ENCODE data around the gene SLC24A3. TPM values are rescaled to one million over a fixed set of nuclear protein-coding genes. Genes with fewer than 3 reads are reported as not detected.
A peak's percentile ranks its signal among the peaks of the same experiment; 100 is the strongest.

Gene SLC24A3
- total and polyA plus RNA-seq, 4 donors = 1.9 to 8.4 (median 5.8) TPM

DNA sequence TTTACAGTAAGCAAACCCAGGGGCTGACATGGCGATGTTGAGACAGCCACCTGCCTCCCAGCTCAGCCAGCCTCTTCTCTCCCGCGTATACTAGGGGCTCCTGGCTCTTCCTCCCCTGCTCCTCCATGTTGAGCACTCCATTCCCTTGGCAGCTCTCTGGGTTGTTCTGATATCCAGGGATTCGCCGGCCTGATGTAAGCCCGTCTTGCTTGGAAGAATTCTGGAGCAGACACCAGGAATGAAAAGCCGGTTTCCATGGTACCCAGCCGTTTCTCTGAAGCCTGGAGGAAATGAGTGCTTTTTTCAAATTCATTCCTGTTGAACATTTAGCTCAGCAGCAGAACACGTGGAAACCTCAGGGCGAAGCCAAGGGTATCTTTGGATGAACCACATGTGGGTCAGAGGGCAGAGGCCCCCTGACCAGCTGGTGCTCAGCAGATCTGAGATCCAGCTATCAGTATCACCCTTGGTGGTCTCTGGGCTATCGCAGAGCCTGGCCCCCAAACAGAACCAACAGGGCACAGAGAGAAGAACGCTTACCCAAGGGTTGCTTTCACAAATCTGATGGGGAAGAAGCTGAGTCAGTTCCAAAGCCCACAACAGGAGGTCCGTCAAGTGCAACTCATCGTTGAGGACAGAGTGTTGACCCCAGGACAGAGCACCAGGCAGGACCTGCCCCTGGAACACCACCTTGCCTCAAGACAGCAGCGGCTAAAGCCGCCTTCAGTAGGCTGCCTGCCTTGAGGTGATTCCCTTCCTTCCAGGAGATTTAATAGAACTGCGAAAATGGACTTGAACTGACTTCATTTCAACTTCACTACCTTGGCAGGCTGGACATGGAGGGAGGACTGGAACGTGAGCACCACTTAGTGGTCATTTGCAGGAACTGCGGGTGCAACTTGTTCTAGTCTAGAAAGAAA, 449.5 kb downstream of the SLC24A3 start:
- no peak overlapping the region for H3K27ac ChIP-seq (ENCODE audit: low read depth in 1 of 2, low read length in 1 of 2)
- peaks cover 0 to 9% (median 5%) of the 10 kb centered on the region in 5 donors for H3K4me1 ChIP-seq (ENCODE audit: control insufficient read depth in 5 of 5, insufficient read depth in 5 of 5, low read length in 5 of 5)
- DNase-seq = peak; percentile 76 to 90 (median 83)
- H3K9ac ChIP-seq (ENCODE audit: insufficient read depth in 1 of 2, low read length in 2 of 2) = no peak overlapping the region
- WGBS, 2 donors = 47 to 59% methylated on average over 19 of the region's 19 CpGs
- TF ChIP-seq, protein P1, sequence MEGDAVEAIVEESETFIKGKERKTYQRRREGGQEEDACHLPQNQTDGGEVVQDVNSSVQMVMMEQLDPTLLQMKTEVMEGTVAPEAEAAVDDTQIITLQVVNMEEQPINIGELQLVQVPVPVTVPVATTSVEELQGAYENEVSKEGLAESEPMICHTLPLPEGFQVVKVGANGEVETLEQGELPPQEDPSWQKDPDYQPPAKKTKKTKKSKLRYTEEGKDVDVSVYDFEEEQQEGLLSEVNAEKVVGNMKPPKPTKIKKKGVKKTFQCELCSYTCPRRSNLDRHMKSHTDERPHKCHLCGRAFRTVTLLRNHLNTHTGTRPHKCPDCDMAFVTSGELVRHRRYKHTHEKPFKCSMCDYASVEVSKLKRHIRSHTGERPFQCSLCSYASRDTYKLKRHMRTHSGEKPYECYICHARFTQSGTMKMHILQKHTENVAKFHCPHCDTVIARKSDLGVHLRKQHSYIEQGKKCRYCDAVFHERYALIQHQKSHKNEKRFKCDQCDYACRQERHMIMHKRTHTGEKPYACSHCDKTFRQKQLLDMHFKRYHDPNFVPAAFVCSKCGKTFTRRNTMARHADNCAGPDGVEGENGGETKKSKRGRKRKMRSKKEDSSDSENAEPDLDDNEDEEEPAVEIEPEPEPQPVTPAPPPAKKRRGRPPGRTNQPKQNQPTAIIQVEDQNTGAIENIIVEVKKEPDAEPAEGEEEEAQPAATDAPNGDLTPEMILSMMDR (IDR thresholded peaks at IDR 0.05; ENCODE audit: control extremely low read depth, extremely low read depth) = peak; percentile 94
- ATAC-seq (ENCODE audit: insufficient read depth, low FRiP score) = peak; percentile 83
- H3K27me3 ChIP-seq (ENCODE audit: control insufficient read depth in 3 of 3, insufficient read depth in 3 of 3, low read length in 2 of 3) = no peaks in the 10 kb centered on the region
- H3K36me3 ChIP-seq (ENCODE audit: control insufficient read depth in 4 of 4, insufficient read depth in 4 of 4, low read length in 4 of 4) = no peaks in the 10 kb centered on the region
- no peaks in the 10 kb centered on the region for H3K9me3 ChIP-seq (ENCODE audit: control insufficient read depth in 4 of 4, insufficient read depth in 3 of 4, low read length in 3 of 4)
- H3K4me3 ChIP-seq = no peak overlapping the region

DNA sequence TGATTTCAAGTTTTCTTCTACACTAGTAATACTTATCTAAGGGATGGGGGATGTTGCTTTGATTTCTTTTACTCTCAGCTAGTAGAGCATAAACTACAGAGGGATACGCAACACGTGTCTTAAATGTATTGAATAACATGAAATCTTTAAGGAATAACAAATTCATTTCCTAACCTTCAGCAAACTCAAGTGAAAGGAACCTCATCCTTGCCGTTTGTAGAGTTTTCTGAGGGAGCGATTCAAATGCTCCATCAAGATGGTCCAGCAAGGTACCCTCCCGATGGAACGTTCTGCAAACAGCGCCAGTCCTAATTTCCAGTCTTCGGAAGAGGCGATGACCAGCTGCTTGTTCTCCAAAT, 450.2 kb downstream of the SLC24A3 start:
- no peaks in the 10 kb centered on the region for H3K36me3 ChIP-seq (ENCODE audit: control insufficient read depth in 4 of 4, insufficient read depth in 4 of 4, low read length in 4 of 4)
- H3K9ac ChIP-seq (ENCODE audit: insufficient read depth in 1 of 2, low read length in 2 of 2) = no peak overlapping the region
- ATAC-seq (ENCODE audit: insufficient read depth, low FRiP score) (no peak), DNase-seq (no peak)
- H3K4me1 ChIP-seq (ENCODE audit: control insufficient read depth in 5 of 5, insufficient read depth in 5 of 5, low read length in 5 of 5) = peaks cover 0 to 9% (median 5%) of the 10 kb centered on the region in 5 donors
- H3K27me3 ChIP-seq (ENCODE audit: control insufficient read depth in 3 of 3, insufficient read depth in 3 of 3, low read length in 2 of 3) = no peaks in the 10 kb centered on the region
- H3K27ac ChIP-seq (ENCODE audit: low read depth in 1 of 2, low read length in 1 of 2) = no peak overlapping the region
- no peaks in the 10 kb centered on the region for H3K9me3 ChIP-seq (ENCODE audit: control insufficient read depth in 4 of 4, insufficient read depth in 3 of 4, low read length in 3 of 4)
- 55 to 57% methylated on average over 9 of the region's 9 CpGs for WGBS, 2 donors
- TF ChIP-seq, protein P1 (IDR thresholded peaks at IDR 0.05; ENCODE audit: control extremely low read depth, extremely low read depth) = no peak
- no peak overlapping the region for H3K4me3 ChIP-seq

DNA sequence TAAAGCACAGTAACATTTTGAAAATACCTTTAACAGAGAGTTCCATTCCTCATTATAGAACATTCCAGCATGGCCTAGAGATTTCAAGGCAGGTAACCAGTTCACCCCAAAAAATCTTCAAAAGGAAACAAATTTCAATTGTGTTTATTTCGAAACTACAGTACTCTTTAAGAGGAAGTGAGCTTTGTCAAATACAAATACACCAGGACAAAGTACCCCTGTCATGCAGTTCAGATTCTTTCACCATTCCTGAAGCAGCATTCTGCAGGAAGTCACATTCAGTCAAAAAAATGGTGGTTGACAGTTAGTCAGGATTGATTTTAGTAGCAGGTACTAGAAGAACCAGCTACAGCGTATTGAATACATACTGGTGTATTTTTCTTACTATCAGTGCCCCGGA, 456.0 kb downstream of the SLC24A3 start:
- H3K27ac ChIP-seq (ENCODE audit: low read depth in 1 of 2, low read length in 1 of 2) = no peak overlapping the region
- no peaks in the 10 kb centered on the region for H3K9me3 ChIP-seq (ENCODE audit: control insufficient read depth in 4 of 4, insufficient read depth in 3 of 4, low read length in 3 of 4)
- H3K4me1 ChIP-seq (ENCODE audit: control insufficient read depth in 5 of 5, insufficient read depth in 5 of 5, low read length in 5 of 5) = no peaks in the 10 kb centered on the region
- no peak overlapping the region for H3K9ac ChIP-seq (ENCODE audit: insufficient read depth in 1 of 2, low read length in 2 of 2)
- DNase-seq (no peak), ATAC-seq (ENCODE audit: insufficient read depth, low FRiP score) (no peak)
- peaks cover 0 to 6% (median 3%) of the 10 kb centered on the region in 3 donors for H3K27me3 ChIP-seq (ENCODE audit: control insufficient read depth in 3 of 3, insufficient read depth in 3 of 3, low read length in 2 of 3)
- WGBS, 2 donors = 75% methylated on average over 3 of the region's 3 CpGs
- TF ChIP-seq, protein P1 (IDR thresholded peaks at IDR 0.05; ENCODE audit: control extremely low read depth, extremely low read depth) = no peak
- no peak overlapping the region for H3K4me3 ChIP-seq
- H3K36me3 ChIP-seq (ENCODE audit: control insufficient read depth in 4 of 4, insufficient read depth in 4 of 4, low read length in 4 of 4) = no peaks in the 10 kb centered on the region

Measured in lung (tissue), 12 donors.